Upper lobe of left lung (tissue), 6 donors: Measurements from ENCODE around the gene PRELP. TPM values are rescaled to one million over a fixed set of nuclear protein-coding genes. Genes with fewer than 3 reads are reported as not detected.

Experiments used
- ATAC-seq, 2 donors: fragments of 200-7000 bp; cut with Tn5 transposase; one replicate each; pipeline ENCODE4 v1.9.1; 2022; ENCODE audit warnings: mild to moderate bottlenecking in 2 of 2, moderate library complexity in 2 of 2; ENCODE audit not compliant: low FRiP score in 2 of 2
- DNase-seq, 2 donors: peaks; one replicate each; pipeline ENCODE4 v3.0.0-alpha.2; 2019 to 2020
- H3K27ac ChIP-seq, 4 donors: fragments of 200-600 bp; sonication (generic); one replicate each; pipeline ENCODE4 v1.5.1; 2016 to 2019
- H3K27me3 ChIP-seq, 4 donors: fragments of 200-600 bp; sonication (generic); one replicate each; pipeline ENCODE4 v1.5.1; 2017 to 2019
- H3K36me3 ChIP-seq, 4 donors: fragments of 200-600 bp; sonication (generic); one replicate each; pipeline ENCODE4 v1.5.1; 2016 to 2019
- H3K4me1 ChIP-seq, 4 donors: fragments of 200-600 bp; sonication (generic); one replicate each; pipeline ENCODE4 v1.5.1; 2018 to 2019
- H3K4me3 ChIP-seq, 4 donors: fragments of 200-600 bp; sonication (generic); one replicate each; pipeline ENCODE4 v1.5.1; 2017 to 2019; ENCODE audit warnings: mild to moderate bottlenecking in 2 of 4, moderate library complexity in 1 of 4
- H3K9me3 ChIP-seq, 4 donors: fragments of 200-600 bp; sonication (generic); one replicate each; pipeline ENCODE4 v1.5.1; 2018 to 2019
- CTCF ChIP-seq, 6 experiments: fragments of 450-650 bp in 4 of 6; fragments of 200-600 bp in 2 of 6; sonication (generic) in 2 of 6; IDR thresholded peaks; one replicate each; pipeline ENCODE4 v1.5.1; 2016 to 2019; ENCODE audit warnings: antibody characterized with exemption in 6 of 6
- EP300 ChIP-seq, 4 donors: sonication (generic); formaldehyde crosslinking; IDR thresholded peaks; one replicate each; pipeline ENCODE4 v1.5.1; 2017; ENCODE audit warnings: antibody characterized with exemption in 4 of 4, control low read depth in 2 of 4
- POLR2A ChIP-seq, 4 donors: fragments of 450-650 bp; IDR thresholded peaks; one replicate each; pipeline ENCODE4 v1.5.1; 2016 to 2017; ENCODE audit warnings: antibody characterized with exemption in 4 of 4, mild to moderate bottlenecking in 2 of 4
- POLR2AphosphoS5 ChIP-seq, 2 donors: sonication (generic); formaldehyde crosslinking; IDR thresholded peaks; one replicate each; pipeline ENCODE4 v1.5.1; 2017; ENCODE audit warnings: antibody characterized with exemption in 2 of 2
- WGBS, 2 donors: methylation state at CpG; one replicate each; pipeline ENCODE4 v1.1.5; 2017 to 2018; 5-methylcytosine and 5-hydroxymethylcytosine counted together
- total RNA-seq, 6 donors: library from RNA; depleted of rRNA in 4 of 6; stranded (reverse); fragments of >200 nt in 4 of 6; gene quantifications; one replicate each; pipeline versions ENCODE4 v1.1.0 to v1.2.1, GENCODE V29; 2016 to 2021
- donor health status: DM: no; HTN: no; CAD: no; lungs with moderate emphysema.
- donor health status: DM: no; HTN: yes; CAD: no; lungs with severe emphysema.

The PRELP gene
- total RNA-seq, 6 donors from 2014 or later = 30.4 to 104 (median 47.3) TPM

GRCh38 chr1:203453016-203453415, 22.6 kb upstream of the PRELP start:
- WGBS, 2 donors = 57 to 70% methylated on average over 5 of the region's 5 CpGs
- H3K4me1 ChIP-seq = peaks cover 0 to 6% (median 0%) of the 10 kb centered on the region in 4 donors
- H3K27me3 ChIP-seq = no peaks in the 10 kb centered on the region
- H3K27ac ChIP-seq = no peak overlapping the region
- H3K4me3 ChIP-seq = no peak overlapping the region
- no peaks in the 10 kb centered on the region for H3K9me3 ChIP-seq
- H3K36me3 ChIP-seq = no peaks in the 10 kb centered on the region
- TF ChIP-seq CTCF (IDR thresholded peaks at IDR 0.05) (no peak), POLR2A (IDR thresholded peaks at IDR 0.05) (no peak), EP300 (IDR thresholded peaks at IDR 0.05) (no peak), POLR2AphosphoS5 (IDR thresholded peaks at IDR 0.05) (no peak)
- no peak for DNase-seq
- no peak for ATAC-seq

GRCh38 chr1:203453616-203454015, 22.0 kb upstream of the PRELP start:
- peaks cover 0 to 6% (median 0%) of the 10 kb centered on the region in 4 donors for H3K4me1 ChIP-seq
- no peak overlapping the region for H3K27ac ChIP-seq
- no peak for DNase-seq
- H3K27me3 ChIP-seq = no peaks in the 10 kb centered on the region
- no peaks in the 10 kb centered on the region for H3K36me3 ChIP-seq
- H3K4me3 ChIP-seq = no peak overlapping the region
- 67 to 68% methylated on average over 5 of the region's 5 CpGs for WGBS, 2 donors
- TF ChIP-seq POLR2AphosphoS5 (IDR thresholded peaks at IDR 0.05) = no peak
- no peak for TF ChIP-seq POLR2A (IDR thresholded peaks at IDR 0.05)
- no peak for TF ChIP-seq EP300 (IDR thresholded peaks at IDR 0.05)
- no peak for TF ChIP-seq CTCF (IDR thresholded peaks at IDR 0.05)
- no peak for ATAC-seq
- H3K9me3 ChIP-seq = no peaks in the 10 kb centered on the region

GRCh38 chr1:203454986-203455471, 20.6 kb upstream of the PRELP start:
- no peaks in the 10 kb centered on the region for H3K9me3 ChIP-seq
- TF ChIP-seq POLR2AphosphoS5 (IDR thresholded peaks at IDR 0.05) = no peak
- no peak for TF ChIP-seq EP300 (IDR thresholded peaks at IDR 0.05)
- no peak overlapping the region for H3K27ac ChIP-seq
- no peaks in the 10 kb centered on the region for H3K27me3 ChIP-seq
- 89 to 91% methylated on average over 5 to 18 of the region's 18 CpGs for WGBS, 2 donors
- no peaks in the 10 kb centered on the region for H3K36me3 ChIP-seq
- H3K4me1 ChIP-seq = peaks cover 0 to 3% (median 0%) of the 10 kb centered on the region in 4 donors
- H3K4me3 ChIP-seq = no peak overlapping the region
- peak in 1 of 2 donors; percentile 57 for DNase-seq
- no peak for ATAC-seq

GRCh38 chr1:203455706-203456105, 19.9 kb upstream of the PRELP start:
- WGBS, 2 donors = 85 to 100% methylated on average over 3 of the region's 3 CpGs
- Histone ChIP-seq H3K36me3 (no peaks in the 10 kb centered on the region), H3K4me1 (no peaks in the 10 kb centered on the region), H3K27ac (no peak overlapping the region), H3K9me3 (no peaks in the 10 kb centered on the region), H3K4me3 (no peak overlapping the region), H3K27me3 (no peaks in the 10 kb centered on the region)
- DNase-seq (peak in 1 of 2 donors; percentile 52), ATAC-seq (no peak)
- TF ChIP-seq CTCF (IDR thresholded peaks at IDR 0.05) (no peak), EP300 (IDR thresholded peaks at IDR 0.05) (no peak), POLR2AphosphoS5 (IDR thresholded peaks at IDR 0.05) (no peak), POLR2A (IDR thresholded peaks at IDR 0.05) (no peak)

GRCh38 chr1:203456577-203456976, 19.0 kb upstream of the PRELP start:
- WGBS, 2 donors = 83 to 96% methylated on average over 4 of the region's 4 CpGs
- H3K36me3 ChIP-seq = no peaks in the 10 kb centered on the region
- no peak for ATAC-seq

More at GRCh38 chr1:203456577-203456976, 19.0 kb upstream of the PRELP start:
- Histone ChIP-seq H3K27me3 (no peaks in the 10 kb centered on the region), H3K27ac (no peak overlapping the region), H3K4me1 (no peaks in the 10 kb centered on the region), H3K4me3 (no peak overlapping the region), H3K9me3 (no peaks in the 10 kb centered on the region)
- TF ChIP-seq CTCF (IDR thresholded peaks at IDR 0.05) (no peak), POLR2AphosphoS5 (IDR thresholded peaks at IDR 0.05) (no peak), EP300 (IDR thresholded peaks at IDR 0.05) (no peak), POLR2A (IDR thresholded peaks at IDR 0.05) (no peak)
- DNase-seq = no peak
